HG03175 (cell line): ENCODE measurements around the gene TAF1C.
"Not testable (repeated sequence)": the region's sequence is repeated elsewhere in the genome, so short reads cannot be mapped to it uniquely, and the experiment has no call there.

Experiments
- ATAC-seq: cut with Tn5 transposase; IDR thresholded peaks from one replicate; pipeline ENCODE4 v1.9.1; 2021; ENCODE audit warnings: mild to moderate bottlenecking, moderate library complexity; ENCODE audit not compliant: unreplicated experiment

Gene TAF1C, protein sequence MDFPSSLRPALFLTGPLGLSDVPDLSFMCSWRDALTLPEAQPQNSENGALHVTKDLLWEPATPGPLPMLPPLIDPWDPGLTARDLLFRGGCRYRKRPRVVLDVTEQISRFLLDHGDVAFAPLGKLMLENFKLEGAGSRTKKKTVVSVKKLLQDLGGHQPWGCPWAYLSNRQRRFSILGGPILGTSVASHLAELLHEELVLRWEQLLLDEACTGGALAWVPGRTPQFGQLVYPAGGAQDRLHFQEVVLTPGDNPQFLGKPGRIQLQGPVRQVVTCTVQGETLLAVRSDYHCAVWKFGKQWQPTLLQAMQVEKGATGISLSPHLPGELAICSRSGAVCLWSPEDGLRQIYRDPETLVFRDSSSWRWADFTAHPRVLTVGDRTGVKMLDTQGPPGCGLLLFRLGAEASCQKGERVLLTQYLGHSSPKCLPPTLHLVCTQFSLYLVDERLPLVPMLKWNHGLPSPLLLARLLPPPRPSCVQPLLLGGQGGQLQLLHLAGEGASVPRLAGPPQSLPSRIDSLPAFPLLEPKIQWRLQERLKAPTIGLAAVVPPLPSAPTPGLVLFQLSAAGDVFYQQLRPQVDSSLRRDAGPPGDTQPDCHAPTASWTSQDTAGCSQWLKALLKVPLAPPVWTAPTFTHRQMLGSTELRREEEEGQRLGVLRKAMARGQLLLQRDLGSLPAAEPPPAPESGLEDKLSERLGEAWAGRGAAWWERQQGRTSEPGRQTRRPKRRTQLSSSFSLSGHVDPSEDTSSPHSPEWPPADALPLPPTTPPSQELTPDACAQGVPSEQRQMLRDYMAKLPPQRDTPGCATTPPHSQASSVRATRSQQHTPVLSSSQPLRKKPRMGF

DNA sequence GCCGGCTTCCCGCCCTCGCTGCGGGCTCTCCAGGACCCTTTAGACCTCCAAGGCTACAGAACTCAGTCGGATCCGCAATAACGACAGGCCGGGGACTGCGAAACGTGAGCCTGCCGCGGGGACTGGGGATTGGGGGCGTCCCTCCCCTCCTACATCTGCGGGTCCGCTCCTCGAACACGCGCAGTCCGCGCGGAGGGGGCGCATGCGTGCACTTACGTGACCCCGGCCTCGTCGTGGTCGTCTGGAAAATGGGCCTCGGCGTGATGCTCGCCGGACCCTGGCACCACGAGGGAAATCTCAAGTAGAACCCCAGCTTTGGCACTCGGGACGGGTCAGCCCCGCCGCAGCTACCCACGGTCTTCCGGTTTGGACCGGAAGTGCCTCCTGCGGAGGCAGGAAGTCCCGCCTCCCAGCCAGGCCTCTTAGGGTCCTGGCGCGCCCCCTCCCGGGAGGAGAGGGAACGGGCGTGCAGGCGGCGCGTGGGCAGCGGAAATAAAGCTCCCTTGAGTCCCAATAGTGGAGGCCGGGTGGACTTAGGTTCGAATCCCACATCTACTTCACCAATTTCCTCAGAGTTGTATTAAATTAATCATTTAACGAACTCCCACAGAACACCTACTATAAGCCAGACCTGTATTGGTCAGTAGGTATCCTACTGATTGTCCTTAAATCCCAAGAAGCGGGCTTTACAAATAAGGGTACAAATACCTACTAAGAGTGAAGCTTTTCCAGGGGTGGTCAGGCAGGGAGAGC is at the start of gene TAF1C:
Gene TAF1C (minus strand): TSS at position 373 of the 753 bp plus-strand sequence. CDS start 2,069 bp downstream, outside the sequence.
- peak; percentile 96 for ATAC-seq

DNA sequence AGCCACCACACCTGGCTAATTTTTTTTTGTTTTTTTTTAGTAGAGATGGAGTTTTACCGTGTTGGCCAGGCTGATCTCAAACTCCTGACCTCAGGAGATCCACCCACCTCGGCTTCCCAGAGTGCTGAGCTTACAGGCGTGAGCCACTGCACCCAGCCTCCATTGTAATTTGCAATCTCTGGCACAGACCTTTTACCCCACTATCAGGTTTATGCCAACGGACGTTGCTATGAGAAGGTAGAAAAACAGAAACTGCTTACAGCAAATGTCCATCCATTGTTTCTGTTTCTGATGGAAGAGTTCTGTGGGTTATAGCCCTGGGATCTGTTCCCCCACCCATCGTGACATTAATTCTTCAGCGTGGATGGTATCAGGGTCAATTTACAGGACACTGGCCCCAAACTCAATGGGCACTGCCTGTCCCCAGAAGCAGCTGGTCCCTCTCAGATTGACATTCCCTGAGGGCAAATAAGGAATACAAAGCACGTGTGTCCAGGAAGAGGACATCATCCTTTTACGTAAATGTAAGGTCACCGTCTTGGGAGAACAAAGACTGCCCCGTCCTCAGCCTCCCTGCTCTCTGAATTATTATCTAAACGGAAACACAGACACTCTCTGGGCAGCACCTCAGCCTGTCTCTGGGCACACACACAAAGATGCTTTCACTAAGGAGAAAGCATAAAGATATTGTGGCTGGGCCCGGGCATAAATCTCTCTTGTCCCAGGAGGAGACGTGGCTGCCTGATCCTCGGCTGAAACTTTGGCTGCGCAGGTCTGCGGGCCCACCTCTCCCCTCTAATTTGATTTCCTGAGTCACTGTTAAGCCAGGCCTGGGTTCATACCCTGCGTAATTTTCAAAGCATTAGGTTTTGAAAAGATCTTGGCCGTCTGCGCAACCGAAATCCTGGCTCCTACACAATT is 47.7 kb upstream of the TAF1C start:
- ATAC-seq = no peak

DNA sequence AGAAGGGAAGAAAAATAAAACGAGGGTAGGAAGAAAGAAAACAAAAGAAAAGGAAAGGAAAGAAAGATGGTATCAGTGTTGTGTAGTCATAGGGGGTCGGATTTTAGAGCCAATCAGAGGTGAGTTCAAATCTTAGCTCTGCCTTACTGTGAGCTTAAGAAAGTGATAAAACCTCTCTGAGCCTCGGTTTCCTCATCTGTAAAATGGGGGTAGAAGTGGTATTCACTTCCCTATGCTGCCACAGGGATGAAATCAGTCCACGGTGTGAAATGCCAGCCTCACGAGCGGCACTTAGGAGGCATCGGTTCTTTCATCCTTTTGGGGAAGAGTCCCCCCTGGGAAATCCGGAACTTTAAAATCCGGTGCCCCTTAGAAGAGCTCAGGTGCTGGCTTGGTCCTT is 46.9 kb upstream of the TAF1C start:
- ATAC-seq = no peak

DNA sequence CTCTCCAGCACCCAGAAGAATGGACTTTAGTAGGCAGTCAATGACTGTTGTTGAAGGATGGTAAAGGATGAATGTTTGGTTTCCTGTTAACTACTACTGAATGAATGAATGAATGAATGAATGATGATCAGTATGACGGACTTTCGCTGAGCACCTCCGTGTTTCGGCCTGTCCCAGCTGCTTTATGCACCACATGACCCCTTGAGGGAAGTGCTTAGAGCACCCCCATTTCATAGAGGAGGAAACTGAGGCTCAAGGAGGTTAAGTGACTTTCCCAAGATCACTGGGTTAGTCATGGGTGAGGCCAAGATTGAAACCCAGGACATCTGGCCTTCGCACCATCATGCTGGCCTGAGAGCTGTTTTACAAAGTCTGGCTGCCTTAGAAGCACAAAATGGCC is 46.1 kb upstream of the TAF1C start:
- no peak for ATAC-seq

DNA sequence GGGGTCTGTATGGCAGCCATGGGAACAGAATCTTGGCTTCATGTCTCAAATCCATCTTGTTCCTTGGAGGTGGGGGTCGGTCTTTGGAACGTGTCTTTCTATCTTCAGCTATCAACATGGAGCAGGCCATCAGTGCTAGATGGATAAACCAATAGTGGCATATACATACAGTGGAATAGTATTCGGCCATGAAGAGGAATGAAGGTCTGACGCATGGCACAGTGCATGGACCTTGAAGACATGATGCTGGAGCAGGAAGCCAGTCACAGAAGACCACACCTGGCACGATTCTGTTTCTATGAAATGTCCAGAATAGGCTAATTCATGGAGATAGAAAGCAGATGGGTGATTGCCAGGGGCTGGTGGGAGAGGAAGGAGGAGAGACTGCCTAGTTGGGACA is 45.2 kb upstream of the TAF1C start:
- ATAC-seq = no peak

DNA sequence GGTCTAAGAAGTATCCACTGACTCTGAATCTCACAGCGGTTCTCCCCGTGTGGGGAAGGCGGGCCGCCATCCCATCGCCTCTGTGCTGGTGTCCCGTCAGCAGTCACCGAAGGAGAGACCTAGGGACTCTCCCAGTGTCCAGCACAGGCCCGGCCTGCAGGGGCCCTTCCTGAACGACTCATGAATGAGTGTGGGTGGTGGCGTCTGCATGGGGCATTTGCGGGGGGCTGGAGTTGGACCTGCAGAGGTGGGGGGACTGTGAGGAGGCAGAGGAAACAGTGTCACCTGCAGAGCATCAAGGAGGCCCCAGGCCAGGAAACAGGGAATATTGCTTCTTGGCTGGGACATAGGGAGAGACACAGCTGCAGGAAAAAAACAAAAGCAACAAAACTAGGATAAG is 42.6 kb upstream of the TAF1C start:
- no peak for ATAC-seq

DNA sequence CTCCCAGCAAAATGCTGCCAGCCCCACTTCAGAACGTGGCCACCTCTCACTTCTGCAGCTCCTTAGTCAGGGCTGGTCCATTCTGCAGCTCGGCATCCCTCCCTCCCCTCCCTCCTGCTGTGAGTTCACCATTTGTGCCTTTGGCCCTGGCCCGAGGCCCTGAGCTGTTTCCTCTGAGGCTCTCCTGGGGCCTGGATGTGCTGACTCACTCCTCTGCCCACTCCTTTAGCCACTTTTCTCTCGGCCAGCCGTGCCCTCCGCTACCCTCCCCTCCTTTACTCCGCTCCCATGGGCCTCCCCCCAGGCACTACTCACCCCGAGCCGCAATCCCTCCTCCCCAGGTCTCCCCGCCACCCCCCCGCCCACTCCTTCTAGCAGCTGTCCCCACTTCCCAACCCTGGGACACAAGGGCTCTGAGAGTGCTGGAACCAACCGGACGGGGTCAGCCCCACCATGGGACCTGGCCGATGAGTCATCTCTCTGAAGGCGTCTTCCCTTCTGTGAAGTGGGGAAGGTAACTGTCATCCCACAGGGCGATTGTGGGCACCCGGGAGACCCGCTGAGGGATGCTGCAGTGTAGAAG is 41.5 kb upstream of the TAF1C start:
- no peak for ATAC-seq

DNA sequence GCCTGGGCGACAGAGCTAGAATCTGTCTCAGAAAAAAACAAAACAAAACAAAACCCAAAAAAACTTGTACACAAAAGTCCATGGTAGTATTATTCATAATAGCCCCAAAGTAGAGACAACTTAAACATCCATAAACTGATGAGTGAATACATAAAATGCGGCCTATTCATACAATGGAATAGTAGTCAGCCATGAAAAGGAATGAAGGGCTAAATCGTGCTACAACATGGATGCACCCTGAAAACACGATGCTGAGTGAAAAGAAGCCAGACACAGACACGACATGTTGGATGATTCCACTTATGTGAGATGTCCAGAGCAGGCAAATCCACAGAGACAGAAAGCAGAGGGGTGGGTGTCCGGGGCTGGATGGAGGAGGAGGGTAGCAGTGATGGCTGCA is 40.7 kb upstream of the TAF1C start:
- ATAC-seq = no peak

DNA sequence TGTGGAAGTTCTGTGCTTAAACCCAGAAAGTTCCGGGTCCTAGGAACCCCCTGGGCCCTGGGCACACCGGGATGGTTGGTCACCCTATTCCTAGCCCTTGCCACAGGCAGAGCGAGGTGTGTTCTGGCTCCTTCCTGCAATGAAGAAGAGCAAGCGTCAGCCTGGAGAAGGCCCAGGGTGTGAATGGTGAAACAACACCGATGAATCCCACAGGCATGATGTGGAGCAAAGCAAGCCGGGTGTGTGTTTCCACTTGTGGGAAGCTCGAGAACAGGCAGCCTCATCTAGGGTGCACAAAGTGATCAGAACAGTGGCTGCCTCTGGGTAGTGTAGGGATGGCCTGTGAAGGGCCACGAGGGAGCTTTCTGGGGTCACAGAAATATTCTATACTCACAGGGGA is 39.2 kb upstream of the TAF1C start:
- ATAC-seq = no peak

DNA sequence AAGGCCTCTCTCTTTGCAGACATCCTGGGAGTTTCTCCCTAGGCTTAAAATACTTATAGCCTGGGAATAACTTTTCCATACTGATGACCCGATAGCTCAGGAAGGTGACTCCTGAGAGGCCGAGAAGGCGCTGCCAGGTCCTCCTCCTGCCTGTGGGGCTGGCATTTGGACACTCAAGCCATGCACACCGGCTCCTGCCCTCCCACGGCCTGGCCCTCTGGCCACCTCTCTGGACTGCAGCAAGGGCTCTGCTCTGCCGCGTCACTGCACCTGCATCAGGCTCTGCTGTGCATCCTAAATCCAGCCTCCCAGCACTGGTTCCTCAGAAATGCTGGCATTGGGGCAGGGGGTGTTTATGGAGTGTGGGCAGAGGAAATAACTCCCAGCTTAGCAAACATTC is 38.7 kb upstream of the TAF1C start:
- ATAC-seq = no peak

DNA sequence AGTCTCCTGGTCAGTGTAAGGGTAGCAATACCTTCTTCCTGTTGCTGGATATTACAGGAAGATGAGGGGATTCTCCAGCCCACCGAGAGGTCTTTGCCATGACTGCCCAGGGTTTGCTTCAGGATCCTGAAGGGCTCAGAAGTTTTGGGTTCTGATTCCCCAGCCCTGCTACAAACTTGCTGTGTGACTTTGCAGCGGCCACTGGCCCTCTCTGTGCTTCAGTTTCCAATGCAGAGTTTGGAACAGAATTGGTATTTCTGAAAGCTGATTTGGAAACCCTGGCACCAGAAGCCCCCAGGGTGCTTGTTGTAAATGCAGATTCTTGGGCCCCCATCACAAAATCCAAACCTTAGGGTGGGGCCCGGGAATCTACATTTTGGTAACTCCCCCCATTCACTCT is 38.3 kb upstream of the TAF1C start:
- ATAC-seq = no peak

DNA sequence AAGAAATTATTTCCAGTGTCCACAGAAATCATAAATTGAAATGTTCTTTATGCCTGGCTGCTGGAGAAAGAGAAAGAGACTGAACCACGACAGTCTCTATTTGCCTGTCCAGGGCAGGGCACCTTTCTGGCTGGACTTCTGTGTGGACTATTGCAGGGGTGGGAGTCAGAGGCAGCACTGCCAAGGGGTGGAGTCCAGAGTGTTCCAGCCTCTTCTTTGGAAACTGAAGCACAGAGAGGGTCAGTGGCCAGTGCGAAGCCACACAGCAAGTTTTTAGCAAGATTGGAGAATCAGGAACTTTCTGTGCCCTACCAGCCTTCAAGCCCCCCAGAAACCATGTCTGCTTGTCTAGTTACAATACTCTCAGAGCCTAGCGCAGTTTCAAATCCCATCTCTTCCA is 37.7 kb upstream of the TAF1C start:
- no peak for ATAC-seq

DNA sequence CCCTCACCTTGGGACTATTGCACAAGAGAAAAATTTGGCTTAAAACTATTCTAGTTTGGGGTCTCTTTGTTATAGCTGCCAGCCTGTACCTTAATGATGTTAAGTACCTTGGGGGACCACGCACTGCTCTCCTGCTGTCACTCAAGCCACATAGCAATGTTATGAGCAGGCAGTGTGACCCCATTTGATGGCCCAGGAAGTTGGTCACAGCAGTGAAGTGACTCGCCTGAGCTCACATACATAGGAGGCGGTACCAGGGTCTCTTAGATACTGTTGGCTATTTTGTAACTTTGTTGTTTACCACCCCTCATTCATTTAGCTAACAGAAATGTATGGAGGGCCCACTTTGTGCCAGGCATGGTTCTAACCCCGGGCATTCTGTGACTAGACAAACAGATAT is 36.6 kb upstream of the TAF1C start:
- no peak for ATAC-seq

DNA sequence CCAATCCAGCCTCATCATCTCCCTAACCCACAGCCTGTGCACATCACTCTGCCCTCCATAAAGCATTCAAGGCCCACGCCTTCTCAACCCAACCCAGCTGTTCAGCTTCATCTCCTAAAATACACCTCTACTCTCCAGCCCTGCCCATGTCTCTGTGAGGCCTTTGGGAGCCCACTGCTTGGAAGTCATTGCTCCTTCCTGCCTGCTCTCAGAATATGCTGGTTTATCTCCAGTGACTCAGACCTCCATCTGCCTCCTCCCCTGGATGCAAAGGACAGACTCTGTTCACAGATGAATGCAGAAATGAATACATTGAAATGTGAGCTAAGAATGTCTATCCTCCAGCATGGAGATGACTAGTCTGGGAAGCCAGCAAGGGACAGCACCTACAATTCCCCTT is 34.0 kb upstream of the TAF1C start:
- ATAC-seq = no peak

DNA sequence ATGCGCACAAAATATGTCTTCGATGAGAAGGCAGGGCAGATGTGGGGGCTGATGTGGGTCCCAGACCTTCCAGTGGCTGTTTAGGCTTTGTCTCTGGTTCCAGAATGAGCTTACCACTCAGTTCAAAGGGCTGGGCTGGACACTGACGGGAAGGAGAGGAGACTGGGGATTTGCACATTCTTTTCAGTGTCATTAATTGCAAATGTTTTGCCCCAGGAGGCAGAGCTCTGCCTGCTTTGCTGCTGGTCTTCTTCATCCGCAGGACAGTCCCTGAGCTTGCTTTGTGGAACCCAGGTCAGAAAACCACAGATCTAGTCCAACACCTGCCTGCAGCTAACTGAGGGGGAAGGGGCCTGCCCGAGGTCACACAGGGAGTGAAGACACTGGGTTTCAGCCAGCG is 32.1 kb upstream of the TAF1C start:
- ATAC-seq = no peak

DNA sequence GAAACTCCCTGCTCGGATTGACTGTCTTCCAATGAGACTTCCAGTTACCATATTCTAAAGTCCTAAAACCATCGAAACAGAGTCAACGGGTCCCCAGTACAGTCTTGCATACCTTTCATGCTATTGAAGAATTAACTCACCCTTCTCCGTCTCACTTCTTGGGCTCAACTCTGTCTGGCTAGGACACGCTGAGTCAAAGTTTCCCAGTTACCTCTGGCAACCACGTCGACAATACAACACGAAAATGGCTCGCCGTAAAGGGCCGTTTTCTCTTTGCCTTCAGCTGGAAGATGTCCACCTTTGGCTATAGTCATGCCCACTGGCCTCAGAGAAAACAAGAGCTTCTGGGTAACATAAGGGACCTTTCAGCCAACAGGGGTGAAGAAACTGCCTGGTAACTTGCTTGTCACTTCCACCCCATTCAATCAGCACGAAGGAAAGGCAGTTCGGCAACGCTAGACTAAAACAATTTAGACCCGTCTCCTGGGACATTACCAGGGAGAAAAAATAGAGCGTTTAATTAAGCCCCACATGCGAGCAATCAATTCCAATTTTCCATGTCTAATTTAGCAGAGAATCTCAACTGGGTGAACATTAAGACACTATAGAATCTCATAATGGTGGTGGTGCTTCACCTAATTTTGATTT is 31.4 kb upstream of the TAF1C start:
- no peak for ATAC-seq

DNA sequence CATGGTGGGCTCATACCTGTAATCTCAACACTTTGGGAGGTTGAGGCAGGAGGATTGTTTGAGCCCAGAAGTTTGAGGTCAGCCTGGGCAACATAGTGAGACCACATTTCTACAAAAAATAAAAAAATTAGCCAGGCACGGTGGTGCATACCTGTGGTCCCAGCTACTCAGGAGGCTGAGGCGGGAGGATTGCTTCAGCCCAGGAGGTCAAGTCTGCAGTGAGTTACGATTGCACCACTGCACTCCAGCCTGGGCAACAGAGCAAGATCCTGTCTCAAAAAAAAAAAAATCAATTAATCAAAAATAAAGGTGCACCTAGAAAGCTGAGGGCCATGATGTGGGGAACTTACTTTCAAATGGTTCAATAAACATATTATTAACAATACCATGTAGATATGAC is 29.3 kb upstream of the TAF1C start:
- ATAC-seq = not testable (repeated sequence)

DNA sequence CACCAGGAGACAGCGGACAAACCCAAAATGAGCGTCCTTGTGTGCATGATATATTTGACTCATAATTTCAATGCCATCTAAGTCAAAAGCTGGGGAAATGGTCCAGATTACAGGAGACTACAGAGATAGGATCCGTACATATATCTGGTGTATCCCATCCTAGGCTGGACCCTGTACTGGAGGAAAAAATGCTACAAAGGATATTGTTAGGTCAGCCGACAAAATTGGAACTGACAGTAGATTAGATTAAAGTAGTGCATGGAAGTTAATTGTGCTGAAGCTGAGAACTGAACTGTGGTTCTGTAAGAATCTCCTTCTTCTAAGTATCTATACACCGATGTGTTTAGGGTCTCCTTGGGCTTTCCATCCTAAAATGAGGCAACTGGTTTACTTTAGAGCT is 28.7 kb upstream of the TAF1C start:
- ATAC-seq = no peak

DNA sequence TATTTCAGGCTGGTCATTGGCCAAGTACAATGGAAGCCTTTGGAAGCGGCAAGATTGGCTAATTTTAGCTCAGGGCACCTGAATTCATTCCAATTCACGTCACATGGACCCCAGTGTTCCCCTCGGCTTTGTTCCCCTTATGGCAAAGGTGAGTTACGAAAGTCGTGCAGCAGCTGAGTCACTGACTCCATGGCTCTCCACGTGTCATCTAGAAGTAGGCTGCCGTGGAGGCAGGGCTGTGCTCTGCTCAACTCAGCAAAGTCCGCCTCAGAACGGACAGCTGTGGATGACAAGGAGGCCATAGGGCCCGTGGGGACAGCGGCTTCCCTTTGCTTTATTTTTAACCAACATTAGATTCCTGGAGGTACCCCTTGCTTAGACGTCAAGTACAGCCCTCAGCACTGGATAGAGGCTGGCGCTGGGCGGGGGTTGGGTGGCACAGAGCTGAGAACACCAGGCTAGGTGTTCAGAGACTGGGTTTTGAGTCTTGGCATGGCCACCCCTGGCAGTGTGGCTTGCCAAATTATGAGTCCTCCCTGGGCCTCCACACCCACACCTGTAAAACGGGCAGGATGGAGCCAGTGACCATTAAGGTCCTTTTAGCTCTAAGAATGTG is 27.7 kb upstream of the TAF1C start:
- ATAC-seq = no peak
